ENCODE measurements around the gene HIVEP3. TPM values are rescaled to one million over a fixed set of nuclear protein-coding genes. Genes with fewer than 3 reads are reported as not detected.

Gene HIVEP3
- total and polyA plus RNA-seq, 2 of the 13 experiments (the other 11 are each of a cell fraction or from before 2014, with no cell fraction given): 0.05 TPM; not detected in 1

GRCh38 chr1:41475346-41475745, 443.4 kb downstream of the HIVEP3 start:
- Histone ChIP-seq H3K9ac (ENCODE audit: insufficient read depth, low read depth, low read length) (no peak overlapping the region), H3K27ac (ENCODE audit: extremely low read length, insufficient read depth, low read length) (no peak overlapping the region), H4K20me1 (ENCODE audit: insufficient read depth, low read length) (no peaks in the 10 kb centered on the region), H3K36me3 (replicated peaks in 1 of 2; ENCODE audit: control insufficient read depth in 1 of 2, insufficient read depth in 2 of 2, low read length in 2 of 2) (no peaks in the 10 kb centered on the region), H3K27me3 (ENCODE audit: control insufficient read depth in 1 of 2, insufficient read depth in 2 of 2, low read length in 2 of 2) (peaks cover 0 to 6% of the 10 kb centered on the region in 2 experiments; a peak in 1 of 5 replicates), H2AFZ (ENCODE audit: low read length) (no peak overlapping the region), H3K4me3 (replicated peaks in 1 of 3; ENCODE audit: insufficient read depth in 1 of 3, low read depth in 2 of 3, low read length in 3 of 3) (no peak overlapping the region), H3K4me2 (ENCODE audit: low read depth, low read length) (no peak overlapping the region), H3K79me2 (ENCODE audit: insufficient read depth, low read length) (no peaks in the 10 kb centered on the region), H3K4me1 (ENCODE audit: insufficient read depth, low read length) (peaks cover 29% of the 10 kb centered on the region), H3K9me3 (ENCODE audit: low read length) (no peaks in the 10 kb centered on the region)
- 70% methylated on average over 3 of the region's 4 CpGs for WGBS (ENCODE audit: low lambda C conversion rate)
- ChIA-PET CTCF (ENCODE audit: low intra/inter-chr PET ratio, low total read pairs) (no interaction called here), POLR2A (no interaction called here)
- in situ Hi-C loops (cut with HindIII; ENCODE audit: extremely low pct_ligation_motif_present, low pct_unique_long_range_greater_than_20kb): no loop called here
- ATAC-seq: no peak
- TF ChIP-seq ZBTB34 (CRISPR knock-in tag; IDR thresholded peaks at IDR 0.05) (no peak), BORCS8-MEF2B (CRISPR knock-in tag; IDR thresholded peaks at IDR 0.05) (no peak)
- BruUV-seq (replicated peaks): no TSS peak
- intact Hi-C loops (cut with micrococcal nuclease; ENCODE audit: unreplicated experiment): no loop called here
- DNase-seq (ENCODE audit: low spot score): no peak
- FAIRE-seq: no peak

GRCh38 chr1:41474490-41475271, 444.0 kb downstream of the HIVEP3 start:
- in situ Hi-C loops (cut with HindIII; ENCODE audit: extremely low pct_ligation_motif_present, low pct_unique_long_range_greater_than_20kb): no loop called here
- 44% methylated on average over 16 of the region's 17 CpGs for WGBS (ENCODE audit: low lambda C conversion rate)
- TF ChIP-seq ZBTB14 (CRISPR knock-in tag; IDR thresholded peaks at IDR 0.05): no peak
- no peak for TF ChIP-seq SKI (IDR thresholded peaks at IDR 0.05; ENCODE audit: partially characterized antibody)
- TF ChIP-seq CSRNP2 (CRISPR knock-in tag; conservative IDR thresholded peaks at IDR 0.05; ENCODE audit: low read depth): no peak
- TF ChIP-seq SRSF9 (IDR thresholded peaks at IDR 0.05; ENCODE audit: borderline replicate concordance, insufficient read depth, low read depth, low read length, poor library complexity, severe bottlenecking): no peak
- no peak for TF ChIP-seq SATB2 (CRISPR knock-in tag; IDR thresholded peaks at IDR 0.05)
- no peak for TF ChIP-seq ZBTB44 (CRISPR knock-in tag; IDR thresholded peaks at IDR 0.05)
- no peak for TF ChIP-seq EZH2 (conservative IDR thresholded peaks at IDR 0.05; ENCODE audit: low read depth, low read length)
- no peak for TF ChIP-seq ZFAT (CRISPR knock-in tag; conservative IDR thresholded peaks at IDR 0.05)

More at GRCh38 chr1:41474490-41475271, 444.0 kb downstream of the HIVEP3 start:
- POLR2A ChIA-PET: no interaction called here
- Histone ChIP-seq H3K4me3 (replicated peaks in 1 of 3; ENCODE audit: insufficient read depth in 1 of 3, low read depth in 2 of 3, low read length in 3 of 3) (no peak overlapping the region), H3K9ac (ENCODE audit: insufficient read depth, low read depth, low read length) (no peak overlapping the region), H3K4me1 (ENCODE audit: insufficient read depth, low read length) (peaks cover 23% of the 10 kb centered on the region), H3K79me2 (ENCODE audit: insufficient read depth, low read length) (no peaks in the 10 kb centered on the region), H3K27ac (ENCODE audit: extremely low read length, insufficient read depth, low read length) (no peak overlapping the region), H3K36me3 (replicated peaks in 1 of 2; ENCODE audit: control insufficient read depth in 1 of 2, insufficient read depth in 2 of 2, low read length in 2 of 2) (no peaks in the 10 kb centered on the region), H3K4me2 (ENCODE audit: low read depth, low read length) (no peak overlapping the region), H3K9me3 (ENCODE audit: low read length) (no peaks in the 10 kb centered on the region), H4K20me1 (ENCODE audit: insufficient read depth, low read length) (no peaks in the 10 kb centered on the region), H3K27me3 (ENCODE audit: control insufficient read depth in 1 of 2, insufficient read depth in 2 of 2, low read length in 2 of 2) (peaks cover 2 to 6% of the 10 kb centered on the region in 2 experiments; a peak in 1 of 5 replicates), H2AFZ (ENCODE audit: low read length) (no peak overlapping the region)
- no peak for DNase-seq (ENCODE audit: low spot score)
- no TSS peak for BruUV-seq (replicated peaks)
- intact Hi-C loops (cut with micrococcal nuclease; ENCODE audit: unreplicated experiment): no loop called here
- FAIRE-seq: no peak
- no peak for ATAC-seq
- CTCF ChIA-PET (ENCODE audit: low intra/inter-chr PET ratio, low total read pairs): no interaction called here

Data from HepG2 (cell line).